HG03378 (cell line): ENCODE results near the gene CLEC7A.

ENCODE experiments used
- ATAC-seq: cut with Tn5 transposase; IDR thresholded peaks from one replicate; pipeline ENCODE4 v1.9.1; 2021; ENCODE audit warnings: mild to moderate bottlenecking, moderate library complexity; ENCODE audit not compliant: unreplicated experiment

Gene CLEC7A

GRCh38 chr12:10130042-10130441, at the start of gene CLEC7A:
CLEC7A (minus strand) TSS chr12:10130199; CDS start chr12:10130082, 117 bp downstream.
- peak; percentile 98 for ATAC-seq

GRCh38 chr12:10179776-10180181, 49.8 kb upstream of the CLEC7A start:
- no peak for ATAC-seq

- ATAC-seq: no peak
Measured at GRCh38 chr12:10178821-10179220, 48.8 kb upstream of the CLEC7A start, which contains the start of gene TMEM52B. TMEM52B (plus strand) TSS chr12:10179032; CDS start chr12:10179575, 543 bp downstream.

- no peak for ATAC-seq
Measured at GRCh38 chr12:10175846-10176636, 46.0 kb upstream of the CLEC7A start.

- ATAC-seq: no peak
Measured at GRCh38 chr12:10174986-10175614, 45.1 kb upstream of the CLEC7A start.

- ATAC-seq: no peak
Measured at GRCh38 chr12:10171973-10172728, 42.2 kb upstream of the CLEC7A start, which contains the start of gene OLR1. OLR1 (minus strand) TSS chr12:10172132; CDS start chr12:10172077, 55 bp downstream.

- no peak for ATAC-seq
Measured at GRCh38 chr12:10170216-10170615, 40.2 kb upstream of the CLEC7A start.

- no peak for ATAC-seq
Measured at GRCh38 chr12:10169104-10169503, 39.1 kb upstream of the CLEC7A start.

- no peak for ATAC-seq
Measured at GRCh38 chr12:10167599-10167998, 37.6 kb upstream of the CLEC7A start.

- no peak for ATAC-seq
Measured at GRCh38 chr12:10165421-10165820, 35.4 kb upstream of the CLEC7A start.

GRCh38 chr12:10163084-10163483, 33.1 kb upstream of the CLEC7A start:
- ATAC-seq: no peak

GRCh38 chr12:10160617-10161385, 30.8 kb upstream of the CLEC7A start:
- no peak for ATAC-seq

- ATAC-seq: no peak
Measured at GRCh38 chr12:10159280-10159679, 29.3 kb upstream of the CLEC7A start.

GRCh38 chr12:10158406-10158805, 28.4 kb upstream of the CLEC7A start:
- no peak for ATAC-seq

GRCh38 chr12:10155966-10156365, 26.0 kb upstream of the CLEC7A start:
- no peak for ATAC-seq

GRCh38 chr12:10154145-10154496, 24.1 kb upstream of the CLEC7A start:
- ATAC-seq: no peak

- ATAC-seq: no peak
Measured at GRCh38 chr12:10153271-10154144, 23.5 kb upstream of the CLEC7A start.

- no peak for ATAC-seq
Measured at GRCh38 chr12:10151621-10152020, 21.6 kb upstream of the CLEC7A start.

- peak; percentile 78 for ATAC-seq
Measured at GRCh38 chr12:10147714-10148403, 17.9 kb upstream of the CLEC7A start.
